Esophagus muscularis mucosa (tissue), 3 donors: Measurements from ENCODE around the gene PCYOX1L.

ENCODE experiments used
- CTCF ChIP-seq, 3 experiments: fragments of 200-600 bp in 2 of 3; fragments of 450-650 bp in 1 of 3; sonication (generic) in 2 of 3; IDR thresholded peaks; one replicate each; pipeline ENCODE4 v1.5.1; 2017 to 2019; ENCODE audit warnings: antibody characterized with exemption in 3 of 3, mild to moderate bottlenecking in 2 of 3, moderate library complexity in 1 of 3
- POLR2A ChIP-seq: fragments of 450-650 bp; IDR thresholded peaks from one replicate; pipeline ENCODE4 v1.6.1; 2017; ENCODE audit warnings: antibody characterized with exemption, moderate library complexity, mild to moderate bottlenecking, low read depth

GRCh38 chr5:149406203-149406978, 48.5 kb downstream of the PCYOX1L start:
- TF ChIP-seq CTCF (IDR thresholded peaks at IDR 0.05) (peak in 2 of 3 experiments; percentile 17 to 20), POLR2A (no peak)
